HL-60 (cell line): ENCODE results near the gene NGF.

ENCODE experiments used
- DNase-seq, 2 experiments: peaks; one replicate each; pipeline ENCODE4 v3.0.0-alpha.2; 2010 to 2020; ENCODE audit warnings: low read depth in 1 of 2, low spot score in 1 of 2
- H3K27ac ChIP-seq: fragments of 250-450 bp; sonication (Bioruptor Pico); replicated peaks from 2 replicates; pipeline ENCODE4 v1.5.1; 2020; ENCODE audit warnings: mild to moderate bottlenecking, moderate library complexity
- H3K27me3 ChIP-seq: fragments of 250-450 bp; sonication (Bioruptor Pico); 2 replicates; pipeline ENCODE4 v1.5.1; 2021; ENCODE audit warnings: mild to moderate bottlenecking, moderate library complexity; ENCODE audit not compliant: insufficient read depth, poor library complexity, severe bottlenecking
- H3K4me3 ChIP-seq: replicated peaks from 2 replicates; pipeline ENCODE4 v1.5.1; 2011; ENCODE audit warnings: mild to moderate bottlenecking, control low read depth, low read length; ENCODE audit not compliant: insufficient read depth
- GABPA ChIP-seq: IDR thresholded peaks from 2 replicates; pipeline ENCODE4 v1.6.1; 2012; ENCODE audit warnings: low read depth
- POLR2AphosphoS5 ChIP-seq: IDR thresholded peaks from 2 replicates; pipeline ENCODE4 v1.6.1; 2012; ENCODE audit warnings: low read depth
- SPI1 ChIP-seq: IDR thresholded peaks from 2 replicates; pipeline ENCODE4 v1.6.1; 2012; ENCODE audit warnings: low read depth, mild to moderate bottlenecking, borderline replicate concordance
- TF ChIP-seq, protein P1 (sequence below): IDR thresholded peaks from 2 replicates; pipeline ENCODE4 v1.6.1; 2012; ENCODE audit warnings: low read depth; ENCODE audit not compliant: insufficient replicate concordance
- TF ChIP-seq, protein P2 (sequence below): IDR thresholded peaks from one replicate; pipeline ENCODE4 v1.5.1; 2011; ENCODE audit warnings: low read length, control low read depth, inconsistent platforms; ENCODE audit not compliant: insufficient read depth

The NGF gene

DNA sequence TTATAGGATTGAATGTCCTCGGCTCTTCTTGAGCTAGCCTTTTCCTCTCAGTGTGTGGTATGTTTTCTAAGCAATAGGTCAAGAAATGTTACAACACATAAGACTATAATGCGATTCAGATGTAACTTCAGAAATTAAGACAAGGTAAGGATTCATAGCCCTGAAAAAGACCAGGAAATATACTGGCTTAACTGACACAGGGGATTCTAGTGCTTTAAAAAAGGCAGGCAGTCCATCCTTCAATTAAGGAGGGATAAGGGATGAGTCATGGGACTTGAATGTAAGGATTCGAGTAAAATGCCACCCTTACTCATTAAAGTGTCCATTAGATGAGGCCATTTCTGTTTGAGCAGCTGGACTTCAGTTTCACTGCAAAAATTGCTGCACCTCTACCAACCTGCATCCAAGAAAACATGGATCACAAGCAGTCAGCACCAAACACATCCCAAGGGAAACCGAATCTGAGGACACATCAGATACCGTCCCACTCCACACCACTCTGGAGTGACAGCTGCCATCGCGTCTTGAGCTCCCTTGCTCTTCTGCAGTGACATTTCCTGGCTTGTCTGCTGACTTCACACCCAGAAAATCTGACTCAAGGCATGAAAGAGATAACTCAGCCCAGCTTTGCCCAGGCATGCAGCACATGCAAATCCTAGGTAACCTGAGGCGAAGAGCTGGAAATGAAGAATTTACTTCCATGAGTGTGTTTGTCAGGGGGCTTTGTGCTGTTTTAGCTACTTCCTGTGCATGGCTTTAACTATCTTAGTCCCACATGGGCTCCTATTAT is 37.8 kb downstream of the NGF start:
- no peak overlapping the region for H3K27ac ChIP-seq
- TF ChIP-seq GABPA (no peak), SPI1 (no peak)
- TF ChIP-seq, protein P1, sequence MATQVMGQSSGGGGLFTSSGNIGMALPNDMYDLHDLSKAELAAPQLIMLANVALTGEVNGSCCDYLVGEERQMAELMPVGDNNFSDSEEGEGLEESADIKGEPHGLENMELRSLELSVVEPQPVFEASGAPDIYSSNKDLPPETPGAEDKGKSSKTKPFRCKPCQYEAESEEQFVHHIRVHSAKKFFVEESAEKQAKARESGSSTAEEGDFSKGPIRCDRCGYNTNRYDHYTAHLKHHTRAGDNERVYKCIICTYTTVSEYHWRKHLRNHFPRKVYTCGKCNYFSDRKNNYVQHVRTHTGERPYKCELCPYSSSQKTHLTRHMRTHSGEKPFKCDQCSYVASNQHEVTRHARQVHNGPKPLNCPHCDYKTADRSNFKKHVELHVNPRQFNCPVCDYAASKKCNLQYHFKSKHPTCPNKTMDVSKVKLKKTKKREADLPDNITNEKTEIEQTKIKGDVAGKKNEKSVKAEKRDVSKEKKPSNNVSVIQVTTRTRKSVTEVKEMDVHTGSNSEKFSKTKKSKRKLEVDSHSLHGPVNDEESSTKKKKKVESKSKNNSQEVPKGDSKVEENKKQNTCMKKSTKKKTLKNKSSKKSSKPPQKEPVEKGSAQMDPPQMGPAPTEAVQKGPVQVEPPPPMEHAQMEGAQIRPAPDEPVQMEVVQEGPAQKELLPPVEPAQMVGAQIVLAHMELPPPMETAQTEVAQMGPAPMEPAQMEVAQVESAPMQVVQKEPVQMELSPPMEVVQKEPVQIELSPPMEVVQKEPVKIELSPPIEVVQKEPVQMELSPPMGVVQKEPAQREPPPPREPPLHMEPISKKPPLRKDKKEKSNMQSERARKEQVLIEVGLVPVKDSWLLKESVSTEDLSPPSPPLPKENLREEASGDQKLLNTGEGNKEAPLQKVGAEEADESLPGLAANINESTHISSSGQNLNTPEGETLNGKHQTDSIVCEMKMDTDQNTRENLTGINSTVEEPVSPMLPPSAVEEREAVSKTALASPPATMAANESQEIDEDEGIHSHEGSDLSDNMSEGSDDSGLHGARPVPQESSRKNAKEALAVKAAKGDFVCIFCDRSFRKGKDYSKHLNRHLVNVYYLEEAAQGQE, result no peak
- no peak overlapping the region for H3K4me3 ChIP-seq
- no peaks in the 10 kb centered on the region for H3K27me3 ChIP-seq
- no peak for DNase-seq

DNA sequence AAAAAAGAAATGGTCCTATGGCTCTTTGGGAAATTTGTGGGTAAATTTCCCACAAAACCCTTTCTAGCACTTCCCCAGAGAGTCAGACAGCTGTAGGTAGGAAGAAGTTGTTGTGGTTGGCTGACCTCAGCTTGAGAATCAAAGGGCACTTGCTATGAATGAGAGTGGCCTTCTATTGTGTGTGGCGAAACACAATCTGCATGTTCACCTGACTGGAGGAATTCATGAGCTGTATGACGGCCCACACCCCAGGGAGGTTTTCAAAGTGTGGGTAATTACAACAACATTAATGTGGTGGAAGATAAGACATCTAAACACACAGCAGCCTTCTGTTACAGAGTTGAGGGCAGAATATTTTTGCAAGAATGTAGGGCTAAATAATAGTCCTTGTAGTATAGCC is 38.8 kb downstream of the NGF start:
- DNase-seq, result no peak
- Histone ChIP-seq H3K27ac (no peak overlapping the region), H3K27me3 (no peaks in the 10 kb centered on the region), H3K4me3 (no peak overlapping the region)
- TF ChIP-seq SPI1 (no peak), POLR2AphosphoS5 (no peak), GABPA (no peak)
- TF ChIP-seq, protein P1, result no peak
- TF ChIP-seq, protein P2, sequence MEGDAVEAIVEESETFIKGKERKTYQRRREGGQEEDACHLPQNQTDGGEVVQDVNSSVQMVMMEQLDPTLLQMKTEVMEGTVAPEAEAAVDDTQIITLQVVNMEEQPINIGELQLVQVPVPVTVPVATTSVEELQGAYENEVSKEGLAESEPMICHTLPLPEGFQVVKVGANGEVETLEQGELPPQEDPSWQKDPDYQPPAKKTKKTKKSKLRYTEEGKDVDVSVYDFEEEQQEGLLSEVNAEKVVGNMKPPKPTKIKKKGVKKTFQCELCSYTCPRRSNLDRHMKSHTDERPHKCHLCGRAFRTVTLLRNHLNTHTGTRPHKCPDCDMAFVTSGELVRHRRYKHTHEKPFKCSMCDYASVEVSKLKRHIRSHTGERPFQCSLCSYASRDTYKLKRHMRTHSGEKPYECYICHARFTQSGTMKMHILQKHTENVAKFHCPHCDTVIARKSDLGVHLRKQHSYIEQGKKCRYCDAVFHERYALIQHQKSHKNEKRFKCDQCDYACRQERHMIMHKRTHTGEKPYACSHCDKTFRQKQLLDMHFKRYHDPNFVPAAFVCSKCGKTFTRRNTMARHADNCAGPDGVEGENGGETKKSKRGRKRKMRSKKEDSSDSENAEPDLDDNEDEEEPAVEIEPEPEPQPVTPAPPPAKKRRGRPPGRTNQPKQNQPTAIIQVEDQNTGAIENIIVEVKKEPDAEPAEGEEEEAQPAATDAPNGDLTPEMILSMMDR, result no peak

DNA sequence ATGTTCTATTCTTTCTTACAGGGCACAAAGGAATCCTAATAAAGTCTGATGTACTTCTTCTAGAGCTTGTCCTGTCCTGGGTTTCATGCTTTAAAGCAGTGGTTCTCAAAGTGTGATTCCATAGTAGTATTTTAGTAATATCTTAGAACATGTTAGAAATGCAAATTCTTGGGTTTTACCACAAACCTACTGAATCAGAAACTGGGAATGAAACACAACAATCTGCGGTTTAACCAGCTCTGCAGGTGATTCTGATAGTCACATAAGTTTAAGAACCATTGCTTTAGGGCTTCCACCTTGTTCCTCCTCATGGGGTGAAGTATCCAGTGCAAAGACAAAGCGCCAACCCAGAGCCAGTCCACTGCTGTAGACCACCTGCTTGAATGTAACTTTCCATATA is 41.1 kb downstream of the NGF start:
- H3K27ac ChIP-seq, result no peak overlapping the region
- no peak for DNase-seq
- H3K27me3 ChIP-seq, result no peaks in the 10 kb centered on the region
- TF ChIP-seq SPI1 (no peak), GABPA (no peak), POLR2AphosphoS5 (no peak)
- TF ChIP-seq, protein P1, result no peak
- TF ChIP-seq, protein P2, result no peak
- H3K4me3 ChIP-seq, result no peak overlapping the region
